ENCODE results near the gene AIG1.
A peak's percentile ranks its signal among the peaks of the same experiment; 100 is the strongest.
"Not testable (repeated sequence)": the region's sequence is repeated elsewhere in the genome, so short reads cannot be mapped to it uniquely, and the experiment has no call there.

The AIG1 gene

DNA sequence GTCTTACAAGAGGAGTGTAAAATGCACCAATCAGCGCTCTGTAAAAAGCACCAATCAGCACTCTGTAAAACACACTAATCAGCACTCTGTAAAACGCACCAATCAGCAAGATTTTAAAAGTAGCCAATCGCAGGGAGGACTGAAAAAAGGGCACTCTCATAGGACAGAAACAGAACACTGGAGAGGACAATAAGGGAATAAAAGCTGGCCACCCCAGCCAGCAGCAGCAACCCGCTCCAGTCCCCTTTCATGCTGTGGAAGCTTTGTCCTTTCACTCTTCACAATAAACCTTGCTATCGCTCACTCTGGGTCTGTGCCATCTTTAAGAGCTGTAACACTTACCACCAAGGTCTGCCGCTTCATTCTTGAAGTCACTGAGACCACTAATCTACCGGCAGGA, 1.7 kb upstream of the AIG1 start:
- DNase-seq (ENCODE audit: low read depth): no peak

DNA sequence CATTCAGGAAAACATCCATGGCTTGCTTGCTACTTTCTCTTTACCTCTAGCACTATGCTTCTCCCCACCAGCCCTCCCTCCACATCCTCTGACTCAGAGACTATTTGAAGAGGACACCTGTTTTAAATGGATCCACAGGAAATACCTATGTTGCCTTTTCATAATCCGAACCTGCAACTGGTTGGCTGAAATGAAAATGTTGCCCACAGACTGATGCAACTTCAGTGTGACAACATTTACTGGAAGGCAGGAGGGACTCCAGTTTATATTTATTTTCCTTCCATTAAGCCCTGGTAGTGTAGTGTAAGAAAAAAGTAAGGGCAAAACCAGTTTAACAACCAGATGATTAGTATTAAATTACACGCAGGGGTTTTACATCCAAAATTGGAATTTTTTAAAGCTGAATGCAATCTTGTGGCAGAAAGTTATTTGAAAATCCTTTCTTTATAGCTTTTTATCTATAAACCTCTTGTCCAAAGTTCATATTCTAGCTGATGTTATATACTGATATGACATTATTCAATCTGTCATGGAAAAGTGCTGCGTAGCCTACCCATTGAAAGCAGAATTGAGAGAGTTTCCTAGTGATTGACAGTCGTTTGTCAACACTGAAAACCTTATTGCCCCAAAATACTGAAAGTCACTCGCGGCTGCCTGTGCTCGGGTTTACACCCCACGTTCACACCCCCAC, 881 bp upstream of the AIG1 start:
- no peak for DNase-seq (ENCODE audit: low read depth)

DNA sequence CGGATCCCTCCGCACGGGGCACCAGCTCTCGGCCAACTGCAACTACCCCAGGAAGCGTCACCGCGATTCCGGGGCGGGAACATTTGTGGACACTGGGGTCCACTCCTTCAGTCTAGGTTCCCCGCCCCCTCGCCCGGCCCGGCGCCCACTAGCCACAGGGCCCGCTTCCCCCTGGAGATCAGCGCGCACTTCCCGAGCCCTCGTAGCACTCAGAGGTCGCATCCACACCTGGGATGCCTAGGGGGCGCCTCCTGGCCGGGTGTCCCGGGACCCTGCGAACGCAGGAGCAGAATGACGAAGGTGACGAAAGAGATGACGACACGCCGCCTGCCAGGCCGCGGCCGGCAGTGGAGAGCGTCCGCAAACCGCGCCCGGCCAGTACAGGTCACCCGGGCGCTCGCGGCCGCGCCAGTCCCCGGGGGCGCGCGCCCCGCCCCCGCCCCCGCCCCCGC, 309 bp upstream of the AIG1 start:
- DNase-seq (ENCODE audit: low read depth): peak; percentile 41

DNA sequence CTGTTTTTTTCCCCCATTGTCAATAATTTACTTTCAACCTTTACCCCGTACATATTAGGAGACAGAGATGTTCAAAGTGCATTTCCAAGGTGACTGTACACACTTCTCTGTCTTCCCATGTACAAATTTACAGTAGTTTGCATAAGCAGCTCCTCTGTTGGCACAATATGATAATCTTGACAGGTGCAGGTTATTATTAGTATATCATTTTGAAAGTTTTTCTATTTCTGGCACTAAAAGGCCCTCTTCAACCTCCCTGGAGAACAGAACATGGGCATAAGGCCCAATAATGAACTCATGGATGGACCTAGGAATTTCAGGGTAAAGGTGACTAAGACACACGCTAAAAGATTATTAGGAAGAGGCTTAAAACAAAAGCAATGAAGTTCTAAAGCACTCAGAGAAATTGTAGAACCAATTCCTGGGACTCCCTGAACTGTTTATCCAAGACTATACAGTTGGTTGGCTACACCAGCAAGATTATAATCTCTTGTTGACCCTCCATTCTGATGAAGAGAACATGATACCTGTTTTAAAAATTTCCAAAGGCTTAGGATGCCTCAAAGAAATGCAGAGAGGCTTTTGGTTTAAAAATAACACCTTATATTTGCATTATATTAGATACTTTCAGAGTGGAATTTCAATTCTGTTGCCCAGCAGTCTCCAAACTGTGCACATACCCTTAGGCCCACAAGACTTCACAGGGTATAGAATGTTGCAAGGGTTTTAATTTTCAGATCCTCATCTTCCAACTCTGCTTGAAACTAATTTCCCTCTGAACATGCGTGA, 1.1 kb downstream of the AIG1 start:
- no peak for DNase-seq (ENCODE audit: low read depth)

DNA sequence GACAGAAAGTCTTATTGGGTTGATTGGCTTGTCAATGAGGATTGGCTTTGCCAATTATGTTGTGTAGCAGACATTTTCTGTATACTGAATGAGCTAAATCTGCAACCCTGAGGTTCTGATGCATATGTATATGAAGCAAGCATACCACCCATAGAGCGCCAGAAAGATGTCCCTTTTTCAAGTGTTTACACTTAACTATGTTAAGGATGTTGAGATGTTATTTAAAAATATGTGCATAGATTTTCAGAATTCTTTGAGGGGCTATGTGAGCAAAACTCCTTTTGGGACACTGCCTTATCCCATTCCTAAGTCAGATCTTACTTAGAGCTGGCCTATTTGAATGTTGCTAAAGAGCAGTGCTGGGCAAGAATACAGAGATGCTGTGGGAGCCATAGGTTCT, 1.9 kb downstream of the AIG1 start:
- DNase-seq (ENCODE audit: low read depth): no peak

GRCh38 chr6:143063631-143064030, 2.9 kb downstream of the AIG1 start:
- DNase-seq (ENCODE audit: low read depth): no peak

- no peak for DNase-seq (ENCODE audit: low read depth)
Observed at GRCh38 chr6:143064271-143064670, 3.6 kb downstream of the AIG1 start.

- no peak for DNase-seq (ENCODE audit: low read depth)
Observed at GRCh38 chr6:143064951-143065683, 4.4 kb downstream of the AIG1 start.

DNA sequence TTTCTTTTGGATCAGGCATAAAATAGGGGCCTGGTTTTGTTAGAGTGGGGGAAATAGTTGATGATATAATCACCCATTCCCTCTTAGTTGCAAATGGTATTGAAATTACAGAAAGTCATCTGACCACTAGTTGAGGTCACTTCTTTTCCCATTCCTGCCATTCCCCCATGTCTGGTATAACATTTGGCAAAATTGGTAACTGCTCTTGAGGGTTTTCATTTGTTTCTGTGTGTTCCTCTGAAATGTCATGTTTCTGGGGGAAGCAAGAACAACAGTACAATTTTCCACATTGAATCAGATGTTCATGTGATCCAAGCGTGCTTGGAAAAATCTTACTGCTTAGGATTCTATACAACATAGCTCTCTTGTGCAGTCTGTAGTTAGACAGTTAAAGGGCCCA, 7.3 kb downstream of the AIG1 start:
- DNase-seq (ENCODE audit: low read depth): no peak

GRCh38 chr6:143074101-143074500, 13.4 kb downstream of the AIG1 start:
- DNase-seq (ENCODE audit: low read depth): no peak

DNA sequence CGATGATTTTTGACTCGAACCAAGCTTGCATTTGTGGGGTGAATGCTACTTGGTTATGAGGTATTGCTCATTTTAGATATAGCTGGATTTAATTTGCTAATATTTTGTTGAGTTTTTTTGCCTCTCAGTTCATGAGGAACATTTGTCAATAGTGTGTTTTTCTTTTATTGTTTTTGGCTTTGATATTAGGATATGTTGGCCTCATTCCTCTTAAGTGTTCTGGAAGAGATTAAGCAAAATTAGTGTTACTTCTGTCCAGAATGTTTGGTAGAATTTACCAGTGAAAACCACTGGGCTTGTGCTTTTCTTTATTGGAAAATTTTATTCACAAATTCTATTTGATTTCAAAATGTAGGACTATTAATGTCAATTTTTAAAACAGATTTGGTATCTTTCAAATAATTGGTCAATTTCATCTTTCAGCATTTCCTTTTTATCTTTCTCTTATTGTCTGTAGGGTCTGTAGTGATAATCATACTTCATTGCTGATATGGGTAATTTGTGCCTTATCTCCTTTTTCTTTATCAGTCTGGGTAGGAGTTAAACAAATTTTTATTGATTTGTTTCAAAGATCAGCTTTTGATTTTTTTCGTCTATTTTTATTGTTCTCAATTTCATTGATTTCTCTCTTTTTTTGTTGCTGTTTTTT, 14.1 kb downstream of the AIG1 start:
- no peak for DNase-seq (ENCODE audit: low read depth)

DNA sequence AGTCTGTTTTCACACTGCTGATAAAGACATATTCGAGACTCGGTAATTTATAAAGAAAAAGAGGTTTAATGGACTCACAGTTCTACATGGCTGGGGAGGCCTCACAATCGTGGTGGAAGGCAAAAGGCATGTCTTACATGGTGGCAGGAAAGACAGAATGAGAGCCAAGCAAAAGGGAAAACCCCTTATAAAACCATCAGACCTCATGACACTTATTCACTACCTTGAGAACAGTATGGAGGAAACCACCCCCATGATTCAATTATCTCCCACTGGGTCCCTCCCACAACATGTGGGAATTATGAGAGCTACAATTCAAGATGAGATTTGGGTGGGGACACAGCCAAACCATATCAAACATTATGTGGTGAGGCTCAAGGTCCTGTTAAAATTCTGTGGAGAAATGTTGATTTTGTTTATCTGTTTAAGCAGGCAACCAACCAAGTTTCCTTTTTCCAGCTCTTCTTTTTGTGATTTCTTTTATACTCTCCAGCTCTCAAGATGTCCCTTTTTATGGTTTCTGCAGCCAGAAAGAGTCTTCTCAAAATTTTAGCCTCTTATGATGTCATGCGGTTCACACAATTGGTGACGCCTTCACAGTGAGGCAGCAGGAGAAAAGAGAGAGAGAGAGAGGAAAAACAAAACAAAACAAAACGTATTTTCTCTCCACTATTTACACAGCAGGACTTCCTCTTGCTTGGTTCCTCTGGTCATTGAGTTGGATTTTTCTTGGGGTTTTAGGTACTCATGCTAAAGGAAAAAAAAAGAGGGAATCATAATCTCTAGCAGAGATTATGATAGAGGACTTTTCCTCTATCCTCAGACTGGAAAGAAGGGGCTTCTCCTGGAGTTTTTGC, 18.0 kb downstream of the AIG1 start:
- DNase-seq (ENCODE audit: low read depth): no peak

DNA sequence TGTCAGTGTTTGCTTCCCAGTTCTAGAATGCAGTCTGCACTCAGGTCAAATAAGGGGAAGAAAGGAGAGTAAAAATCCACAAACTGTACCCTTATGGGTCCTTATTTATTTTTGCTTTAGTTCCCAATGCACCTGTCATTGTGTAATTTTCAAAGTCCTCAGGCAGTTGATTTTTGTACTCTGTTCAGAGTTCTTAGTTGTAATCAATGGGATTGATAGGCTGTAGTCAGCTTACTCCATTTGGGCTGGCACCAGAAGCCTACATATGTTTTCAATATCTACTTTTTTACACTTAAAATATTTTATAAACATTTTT, 18.6 kb downstream of the AIG1 start:
- DNase-seq (ENCODE audit: low read depth): no peak

DNA sequence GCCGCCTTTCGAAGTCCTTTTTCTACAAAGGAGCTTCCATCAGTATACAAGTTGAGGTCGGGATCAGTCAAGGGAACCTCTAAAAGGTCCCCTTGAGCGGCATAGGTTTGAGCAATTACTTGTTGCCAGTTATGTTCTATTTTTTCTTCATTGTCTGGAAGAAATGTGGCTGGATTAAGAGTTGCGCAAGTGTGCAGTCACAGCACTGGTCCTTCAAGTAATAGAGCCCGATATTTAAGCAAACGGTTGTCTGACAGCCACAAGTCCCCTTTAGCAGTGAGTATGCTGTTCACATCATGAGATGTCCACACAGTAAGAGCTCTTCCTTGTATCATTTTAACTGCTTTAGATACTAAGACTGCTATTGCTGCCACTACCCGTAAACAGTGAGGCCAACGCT, 21.6 kb downstream of the AIG1 start:
- DNase-seq (ENCODE audit: low read depth): not testable (repeated sequence)

DNA sequence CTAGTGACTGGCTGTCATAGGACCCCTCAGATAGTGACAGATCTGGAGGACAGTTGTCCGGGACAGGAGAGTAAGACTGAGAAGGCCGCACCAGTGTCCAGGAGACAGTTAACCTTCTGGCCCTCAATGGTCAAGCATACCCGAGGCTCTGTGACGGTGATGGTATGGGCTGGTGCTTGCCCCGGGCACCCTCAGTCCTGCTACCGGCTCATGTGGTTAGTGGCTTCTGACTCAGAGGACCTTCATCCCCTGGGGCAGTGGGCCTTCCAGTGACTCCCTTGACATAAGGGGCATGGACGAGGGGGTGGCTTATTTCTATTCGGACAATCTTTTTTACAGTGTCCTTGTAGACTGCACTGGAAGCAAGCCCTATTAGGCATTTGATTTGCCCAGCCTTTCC, 23.3 kb downstream of the AIG1 start:
- not testable (repeated sequence) for DNase-seq (ENCODE audit: low read depth)

- not testable (repeated sequence) for DNase-seq (ENCODE audit: low read depth)
Observed at GRCh38 chr6:143087335-143087734, 26.6 kb downstream of the AIG1 start.

DNA sequence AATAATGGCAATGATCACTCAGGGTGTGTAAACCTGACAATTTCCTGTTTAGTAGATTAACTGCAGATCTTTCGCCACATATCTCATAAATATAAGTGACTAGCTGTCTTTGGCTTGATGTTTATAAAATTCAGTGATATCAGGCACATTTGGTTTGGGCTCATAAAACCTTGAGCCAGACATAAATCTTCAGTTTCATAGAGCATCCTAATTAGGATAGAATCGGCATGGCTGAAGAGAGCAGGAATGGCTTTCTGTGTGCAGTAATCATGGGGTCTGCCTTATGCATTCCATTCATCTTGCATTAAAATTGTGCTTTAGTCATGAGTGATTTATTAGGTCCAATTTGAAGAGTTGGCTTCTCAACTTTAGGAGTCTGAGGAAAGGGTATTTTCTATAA, 27.2 kb downstream of the AIG1 start:
- no peak for DNase-seq (ENCODE audit: low read depth)

GRCh38 chr6:143090314-143091044, 29.8 kb downstream of the AIG1 start:
- DNase-seq (ENCODE audit: low read depth): no peak

- no peak for DNase-seq (ENCODE audit: low read depth)
Observed at GRCh38 chr6:143092768-143093167, 32.1 kb downstream of the AIG1 start.

DNA sequence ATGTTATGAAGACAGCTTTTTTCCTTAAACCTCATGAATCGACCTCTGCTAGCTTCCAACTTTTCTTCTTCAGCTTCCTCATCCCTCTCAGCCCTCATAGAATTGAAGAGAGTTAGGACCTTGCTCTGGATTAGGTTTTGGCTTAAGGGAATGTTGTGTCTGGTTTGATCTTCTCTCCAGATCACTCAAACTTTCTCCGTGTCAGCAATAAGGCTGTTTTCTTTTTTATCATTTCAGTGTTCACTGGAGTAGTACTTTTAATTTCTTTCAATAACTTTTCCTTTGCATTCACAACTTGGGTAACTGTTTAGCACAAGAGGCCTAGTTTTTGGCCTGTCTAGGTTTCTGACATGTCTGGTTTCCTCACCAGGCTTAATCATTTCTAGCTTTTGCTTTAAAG, 32.6 kb downstream of the AIG1 start:
- no peak for DNase-seq (ENCODE audit: low read depth)

- DNase-seq (ENCODE audit: low read depth): no peak
Observed at GRCh38 chr6:143096403-143096802, 35.7 kb downstream of the AIG1 start.
